GM19035 (cell line): ENCODE measurements around the gene ITPRIP.

ENCODE experiments used
- ATAC-seq: cut with Tn5 transposase; IDR thresholded peaks from one replicate; pipeline ENCODE4 v1.9.1; 2021; ENCODE audit not compliant: unreplicated experiment

The ITPRIP gene

GRCh38 chr10:104309980-104310978, 28.0 kb downstream of the ITPRIP start:
- ATAC-seq: no peak

GRCh38 chr10:104308439-104308903, 29.8 kb downstream of the ITPRIP start:
- ATAC-seq: peak; percentile 76

GRCh38 chr10:104307576-104308438, 30.5 kb downstream of the ITPRIP start:
- ATAC-seq: no peak

DNA sequence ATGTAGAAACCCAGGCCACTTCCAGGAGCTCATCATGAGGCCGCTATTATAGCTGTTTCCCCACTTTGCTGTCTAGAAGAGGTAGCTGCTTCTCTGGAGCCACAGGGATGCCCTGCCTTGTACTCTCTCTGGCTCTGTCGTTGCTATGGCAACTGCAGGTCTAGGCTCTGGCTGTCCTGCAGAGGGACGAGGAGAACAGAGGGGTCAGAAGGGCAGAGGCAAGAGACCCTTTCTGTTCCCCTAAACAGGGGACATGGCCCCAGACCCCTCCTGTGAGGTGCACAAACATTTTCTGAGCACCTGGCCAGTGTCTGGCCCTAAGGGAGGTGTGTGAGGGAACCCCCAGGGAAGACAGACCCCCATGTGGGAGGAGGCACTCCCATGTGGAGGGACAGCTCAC, 31.4 kb downstream of the ITPRIP start:
- ATAC-seq: no peak

DNA sequence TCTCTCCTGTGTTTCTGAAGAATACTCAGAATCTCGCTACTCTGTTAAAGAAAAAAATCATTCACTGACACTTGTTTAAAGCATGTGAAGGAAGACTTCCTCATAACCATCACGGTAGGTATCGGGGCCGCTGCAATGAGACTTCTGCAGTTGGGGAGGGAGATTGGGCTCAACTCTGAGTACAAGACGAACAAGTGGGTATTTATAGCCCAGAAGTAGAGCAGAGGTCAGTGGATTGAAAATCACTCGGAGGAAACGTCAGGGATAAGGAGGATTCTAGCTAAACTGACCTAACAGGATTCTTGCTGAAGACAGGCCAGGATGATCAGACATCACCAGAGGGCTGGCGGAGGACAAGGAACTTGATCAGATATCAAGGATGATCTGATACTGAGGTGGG, 33.3 kb downstream of the ITPRIP start:
- ATAC-seq: no peak

DNA sequence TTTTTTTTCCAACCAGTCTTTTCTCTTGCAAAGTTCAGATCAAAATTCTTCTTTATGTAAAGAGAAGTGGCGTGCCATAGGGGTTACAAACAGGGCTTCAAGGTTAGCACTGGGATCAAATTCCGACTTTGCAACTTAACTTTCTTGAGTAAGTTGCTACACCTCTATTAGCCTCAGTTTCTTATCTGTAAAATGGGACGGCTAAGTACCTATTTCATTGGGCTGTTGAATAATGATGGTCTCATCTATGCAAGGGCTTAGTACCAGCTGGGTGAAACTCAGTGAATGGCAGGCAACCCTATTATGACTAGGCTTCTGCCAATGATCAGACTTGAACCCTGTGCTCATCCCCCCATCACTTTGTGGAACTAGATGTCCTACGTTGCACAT, 33.9 kb downstream of the ITPRIP start:
- ATAC-seq: no peak

GRCh38 chr10:104303594-104304355, 34.5 kb downstream of the ITPRIP start:
- no peak for ATAC-seq

GRCh38 chr10:104301907-104302690, 36.2 kb downstream of the ITPRIP start:
- no peak for ATAC-seq

GRCh38 chr10:104300736-104301292, 37.5 kb downstream of the ITPRIP start:
- no peak for ATAC-seq

DNA sequence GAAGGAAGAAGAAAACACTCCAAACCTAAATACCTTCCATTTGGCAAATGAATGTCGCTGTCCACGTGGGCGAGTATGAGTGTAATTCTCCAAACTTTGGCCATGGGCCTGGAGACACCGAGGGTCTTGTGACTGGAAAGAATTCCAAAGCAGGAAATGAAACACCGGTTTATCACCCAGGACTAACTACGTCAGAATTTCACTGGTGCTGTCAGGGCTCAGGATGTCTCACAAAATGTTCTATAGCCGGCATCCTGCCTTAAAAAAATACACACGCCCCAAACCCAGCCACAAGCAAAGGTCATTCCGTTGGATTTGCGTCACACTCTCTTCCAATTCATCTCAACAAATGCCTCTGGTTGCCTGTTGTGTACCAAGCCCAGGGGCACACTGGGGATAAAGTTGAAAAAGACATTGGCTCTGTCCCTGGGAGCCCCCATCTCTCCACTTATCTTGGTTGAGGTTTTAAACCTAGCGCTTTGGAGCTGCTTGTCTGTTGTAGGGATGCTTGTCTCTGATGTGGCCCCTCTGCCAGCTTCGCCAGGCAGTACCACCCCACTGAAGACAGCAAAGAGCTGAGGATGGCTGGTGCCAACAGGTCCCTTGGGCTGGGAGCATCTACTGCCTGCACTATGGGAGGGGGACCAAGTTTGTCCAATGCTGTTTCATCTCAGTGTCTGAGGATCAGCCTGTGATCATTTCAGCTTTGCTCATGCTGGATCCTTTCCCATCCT, 38.1 kb downstream of the ITPRIP start:
- ATAC-seq: no peak

DNA sequence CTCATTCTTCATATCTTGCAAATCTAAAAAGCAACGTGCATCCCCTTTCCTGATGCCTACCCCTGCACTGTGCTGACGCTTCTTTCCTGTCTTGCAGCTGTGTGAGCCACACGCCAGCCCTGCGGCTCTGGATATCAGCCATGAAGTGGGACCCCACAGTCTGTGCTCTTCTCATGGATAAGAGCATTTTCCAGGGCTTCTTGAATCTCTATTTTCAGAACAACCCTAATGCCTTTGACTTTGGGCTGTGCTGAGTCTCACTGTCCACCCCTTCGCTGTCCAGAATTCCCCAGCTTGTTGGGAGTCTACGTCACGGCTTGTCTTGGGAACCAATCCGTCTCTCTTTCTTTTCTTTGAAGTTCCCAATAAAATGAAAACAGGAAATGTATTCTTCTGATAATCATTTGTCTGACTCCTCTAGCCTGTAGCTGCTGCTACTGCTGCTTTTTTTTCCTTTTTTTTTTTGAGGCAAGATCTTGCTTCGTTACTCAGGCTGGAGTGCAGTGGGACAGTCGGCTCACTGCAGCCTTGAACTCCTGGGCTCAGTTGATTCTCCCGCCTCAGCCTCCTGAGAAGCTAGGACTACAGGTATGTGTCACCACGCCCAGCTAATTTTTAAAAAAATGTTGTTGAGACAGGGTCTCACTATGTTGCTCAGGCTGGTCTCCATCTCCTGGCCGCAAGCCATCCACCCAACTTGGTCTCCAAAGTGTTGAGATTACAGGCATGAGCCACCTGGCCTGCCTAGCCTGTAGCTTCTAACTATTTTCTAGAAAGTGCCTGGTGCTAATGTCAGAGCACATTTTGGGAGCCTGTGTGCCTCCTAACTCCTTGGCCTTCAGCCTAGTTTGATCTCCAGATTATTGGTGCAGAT, 39.0 kb downstream of the ITPRIP start:
- ATAC-seq: no peak

DNA sequence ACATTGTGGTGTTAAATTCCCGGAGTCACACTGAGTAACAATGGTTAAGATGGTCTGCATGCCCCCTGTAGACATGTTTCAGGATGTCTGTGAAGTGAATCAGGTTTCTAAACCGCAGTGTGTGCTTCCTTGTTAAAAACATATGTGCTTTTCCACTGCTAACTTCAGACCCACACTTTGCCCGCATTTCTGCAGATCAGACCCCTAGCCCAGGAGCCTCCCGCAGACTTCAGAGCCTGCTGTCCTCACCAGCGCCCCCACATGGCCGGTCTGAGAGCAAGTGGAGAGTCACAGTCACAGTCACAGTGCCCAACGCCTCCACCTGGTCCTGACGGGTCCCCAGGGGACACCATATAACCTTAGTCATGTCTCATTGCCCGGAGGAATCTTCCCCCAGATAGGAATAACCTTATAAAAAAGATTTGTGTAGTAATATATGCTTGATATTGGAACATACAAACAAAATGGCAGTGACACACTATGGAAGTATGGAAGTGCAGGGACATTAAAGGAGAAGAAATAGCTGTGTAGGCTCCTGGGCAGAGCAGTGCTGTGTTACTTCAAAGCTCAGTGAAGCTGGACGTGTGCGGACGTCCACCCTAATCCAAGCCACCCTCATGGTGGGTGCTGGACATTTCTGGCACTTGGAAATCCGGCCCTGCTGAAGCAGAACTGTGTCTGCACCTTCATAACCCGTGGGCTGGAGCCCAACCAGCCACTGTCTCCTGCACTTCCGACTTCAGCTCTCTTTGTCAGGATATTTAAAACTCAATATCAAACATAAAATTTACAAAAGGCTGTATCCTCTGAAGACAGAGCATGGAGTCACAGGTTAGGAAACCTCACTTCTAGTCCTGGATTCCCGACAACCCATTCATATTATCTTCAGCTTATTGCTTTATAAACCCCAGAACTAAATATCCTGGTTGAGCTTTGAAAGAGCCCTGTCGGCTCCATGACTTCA, 40.3 kb downstream of the ITPRIP start:
- ATAC-seq: no peak

- ATAC-seq: no peak
These were observed 41.4 kb downstream of the ITPRIP start for GRCh38 chr10:104296687-104297436.

- no peak for ATAC-seq
These were observed 44.4 kb downstream of the ITPRIP start for GRCh38 chr10:104293781-104294321.

- no peak for ATAC-seq
These were observed 45.3 kb downstream of the ITPRIP start for GRCh38 chr10:104293011-104293410.

- peak; percentile 99 for ATAC-seq
These were observed 46.8 kb downstream of the ITPRIP start for GRCh38 chr10:104291439-104291951.
